HEK293 (cell line): ENCODE measurements around the gene HDAC1.

Experiments used
- KLF1 ChIP-seq: fragments of 450-650 bp; formaldehyde crosslinking; IDR thresholded peaks from 2 replicates; pipeline ENCODE4 v1.5.1; 2016; ENCODE audit warnings: missing biosample characterization, missing genetic modification characterization
- ZBTB1 ChIP-seq: fragments of 450-650 bp; formaldehyde crosslinking; IDR thresholded peaks from 2 replicates; pipeline ENCODE4 v1.5.1; 2016; ENCODE audit warnings: missing biosample characterization, missing genetic modification characterization
- ZBTB17 ChIP-seq: fragments of 450-650 bp; formaldehyde crosslinking; IDR thresholded peaks from 2 replicates; pipeline ENCODE4 v1.5.1; 2016; ENCODE audit warnings: missing biosample characterization, missing genetic modification characterization
- ZBTB48 ChIP-seq: fragments of 450-650 bp; formaldehyde crosslinking; IDR thresholded peaks from 2 replicates; pipeline ENCODE4 v1.5.1; 2016; ENCODE audit warnings: missing biosample characterization, missing genetic modification characterization
- ZBTB8A ChIP-seq: fragments of 450-650 bp; formaldehyde crosslinking; IDR thresholded peaks from 2 replicates; pipeline ENCODE4 v1.5.1; 2016; ENCODE audit warnings: missing biosample characterization, missing genetic modification characterization
- ZEB2 ChIP-seq: fragments of 450-650 bp; formaldehyde crosslinking; IDR thresholded peaks from 2 replicates; pipeline ENCODE4 v1.5.1; 2016; ENCODE audit warnings: missing biosample characterization, missing genetic modification characterization
- ZFP41 ChIP-seq: fragments of 450-650 bp; formaldehyde crosslinking; IDR thresholded peaks from 2 replicates; pipeline ENCODE4 v1.5.1; 2016; ENCODE audit warnings: missing biosample characterization, missing genetic modification characterization, borderline replicate concordance
- ZIC2 ChIP-seq: fragments of 450-650 bp; formaldehyde crosslinking; IDR thresholded peaks from 2 replicates; pipeline ENCODE4 v1.5.1; 2016; ENCODE audit warnings: missing biosample characterization, missing genetic modification characterization
- ZNF140 ChIP-seq: fragments of 450-650 bp; formaldehyde crosslinking; IDR thresholded peaks from 2 replicates; pipeline ENCODE4 v1.5.1; 2016; ENCODE audit warnings: missing biosample characterization, missing genetic modification characterization
- ZNF221 ChIP-seq: fragments of 450-650 bp; formaldehyde crosslinking; IDR thresholded peaks from 2 replicates; pipeline ENCODE4 v1.5.1; 2017; ENCODE audit warnings: missing biosample characterization, missing genetic modification characterization, borderline replicate concordance
- ZNF24 ChIP-seq: fragments of 450-650 bp; formaldehyde crosslinking; IDR thresholded peaks from 2 replicates; pipeline ENCODE4 v1.5.1; 2016; ENCODE audit warnings: missing biosample characterization, missing genetic modification characterization
- ZNF248 ChIP-seq: fragments of 450-650 bp; formaldehyde crosslinking; IDR thresholded peaks from 2 replicates; pipeline ENCODE4 v1.5.1; 2017; ENCODE audit warnings: missing biosample characterization, missing genetic modification characterization
- ZNF391 ChIP-seq: fragments of 450-650 bp; formaldehyde crosslinking; IDR thresholded peaks from 2 replicates; pipeline ENCODE4 v1.5.1; 2016; ENCODE audit warnings: low read depth, missing biosample characterization, missing genetic modification characterization, borderline replicate concordance
- ZNF394 ChIP-seq: fragments of 450-650 bp; formaldehyde crosslinking; IDR thresholded peaks from 2 replicates; pipeline ENCODE4 v1.5.1; 2016; ENCODE audit warnings: missing biosample characterization, missing genetic modification characterization, mild to moderate bottlenecking, moderate library complexity, borderline replicate concordance
- ZNF529 ChIP-seq: fragments of 450-650 bp; formaldehyde crosslinking; IDR thresholded peaks from 2 replicates; pipeline ENCODE4 v1.5.1; 2017; ENCODE audit warnings: missing genetic modification characterization, missing biosample characterization; ENCODE audit not compliant: insufficient replicate concordance
- ZNF561 ChIP-seq: fragments of 450-650 bp; IDR thresholded peaks from 2 replicates; pipeline ENCODE4 v1.5.1; 2018; ENCODE audit warnings: missing biosample characterization, missing genetic modification characterization, borderline replicate concordance
- ZNF596 ChIP-seq: fragments of 450-650 bp; IDR thresholded peaks from 2 replicates; pipeline ENCODE4 v1.5.0; 2018; ENCODE audit warnings: missing biosample characterization, mild to moderate bottlenecking, missing genetic modification characterization, moderate library complexity
- ZNF624 ChIP-seq: fragments of 450-650 bp; formaldehyde crosslinking; IDR thresholded peaks from 2 replicates; pipeline ENCODE4 v1.5.1; 2017; ENCODE audit warnings: missing biosample characterization, missing genetic modification characterization
- ZNF629 ChIP-seq: fragments of 450-650 bp; formaldehyde crosslinking; IDR thresholded peaks from 2 replicates; pipeline ENCODE4 v1.5.1; 2017; ENCODE audit warnings: missing biosample characterization, missing genetic modification characterization
- ZNF664 ChIP-seq: fragments of 450-650 bp; formaldehyde crosslinking; IDR thresholded peaks from 2 replicates; pipeline ENCODE4 v1.5.1; 2016; ENCODE audit warnings: missing biosample characterization, missing genetic modification characterization
- ZNF670 ChIP-seq: fragments of 450-650 bp; formaldehyde crosslinking; IDR thresholded peaks from 2 replicates; pipeline ENCODE4 v1.5.1; 2016; ENCODE audit warnings: missing biosample characterization, missing genetic modification characterization, low read depth
- ZNF792 ChIP-seq: fragments of 450-650 bp; formaldehyde crosslinking; IDR thresholded peaks from 2 replicates; pipeline ENCODE4 v1.5.1; 2016; ENCODE audit warnings: missing biosample characterization, missing genetic modification characterization
- ZNF830 ChIP-seq: fragments of 450-650 bp; IDR thresholded peaks from 2 replicates; pipeline ENCODE4 v1.5.0; 2018; ENCODE audit warnings: missing biosample characterization, missing genetic modification characterization, low read depth, mild to moderate bottlenecking, moderate library complexity
- ZSCAN30 ChIP-seq: fragments of 450-650 bp; IDR thresholded peaks from 2 replicates; pipeline ENCODE4 v1.5.1; 2018; ENCODE audit warnings: missing biosample characterization, mild to moderate bottlenecking, missing genetic modification characterization, moderate library complexity
- ZXDB ChIP-seq: fragments of 450-650 bp; formaldehyde crosslinking; IDR thresholded peaks from 2 replicates; pipeline ENCODE4 v1.5.1; 2016; ENCODE audit warnings: missing biosample characterization, missing genetic modification characterization
- TF ChIP-seq, protein P1 (sequence below): IDR thresholded peaks from 2 replicates; pipeline ENCODE4 v1.6.1; 2011; ENCODE audit warnings: mild to moderate bottlenecking, low read depth, low read length, borderline replicate concordance
- TF ChIP-seq, protein P2 (sequence below): fragments of 450-650 bp; formaldehyde crosslinking; IDR thresholded peaks from 2 replicates; pipeline ENCODE4 v1.5.1; 2016; ENCODE audit warnings: missing biosample characterization, missing genetic modification characterization
- TF ChIP-seq, protein P3 (sequence below): fragments of 450-650 bp; formaldehyde crosslinking; optimal IDR thresholded peaks from 2 replicates; pipeline ENCODE3; 2016; ENCODE audit warnings: missing biosample characterization, mild to moderate bottlenecking, missing genetic modification characterization
- TF ChIP-seq, protein P4 (sequence below): fragments of 450-650 bp; formaldehyde crosslinking; IDR thresholded peaks from 2 replicates; pipeline ENCODE4 v1.5.1; 2017; ENCODE audit warnings: missing biosample characterization, missing genetic modification characterization
- TF ChIP-seq, protein P5 (sequence below): fragments of 450-650 bp; formaldehyde crosslinking; IDR thresholded peaks from 2 replicates; pipeline ENCODE4 v1.5.1; 2017; ENCODE audit warnings: missing biosample characterization, missing genetic modification characterization

The HDAC1 gene

DNA sequence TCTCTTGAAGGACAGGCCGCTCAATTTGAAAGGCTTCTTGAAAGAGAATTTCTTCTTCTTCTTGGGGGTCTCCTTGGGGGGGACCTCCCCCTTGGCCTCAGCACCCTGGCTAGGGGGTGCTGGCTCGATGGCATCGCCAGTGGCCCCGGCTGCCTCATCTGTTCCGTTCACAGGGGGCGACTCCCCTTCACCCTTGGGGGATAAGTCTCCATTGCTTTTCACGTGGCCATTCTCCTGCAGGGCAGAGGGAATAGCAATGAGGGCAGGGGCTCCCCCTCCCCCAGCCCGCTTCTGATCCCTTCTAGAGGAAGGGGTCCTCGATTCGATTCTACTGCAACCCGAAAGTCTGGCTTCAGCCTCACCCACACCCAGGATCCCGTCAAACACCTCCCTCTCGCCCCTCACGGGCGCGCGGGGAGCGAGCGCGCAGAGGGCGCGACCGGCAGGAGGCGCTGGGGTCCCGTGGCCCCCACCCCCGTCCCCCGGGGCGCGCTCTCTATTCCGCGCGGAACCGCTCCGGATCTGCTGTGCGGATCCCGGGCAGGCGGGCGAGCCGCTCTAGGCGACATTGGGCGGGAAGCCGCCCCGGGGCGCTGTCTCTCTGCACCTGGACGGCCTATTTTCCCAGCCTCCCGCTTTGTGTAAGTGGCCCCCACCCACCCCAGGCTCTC is 43.1 kb downstream of the HDAC1 start (continued):
- TF ChIP-seq ZNF24 (no peak; the same call in 1 of the 2 replicates), ZNF140 (0 out of 2 replicates have a peak, but pooled peaks have one; percentile 4), ZNF596 (tag by site-specific recombination) (peak; percentile 37; the same call in 1 of the 2 replicates), KLF1 (tag by site-specific recombination) (peak; percentile 40; the same call in 1 of the 2 replicates), ZIC2 (tag by site-specific recombination) (peak; percentile 85), ZNF664 (no peak), ZBTB17 (tag by site-specific recombination) (peak; percentile 51; the same call in 1 of the 2 replicates), ZNF391 (tag by site-specific recombination) (0 out of 2 replicates have a peak, but pooled peaks have one; percentile 46), ZEB2 (tag by site-specific recombination) (0 out of 2 replicates have a peak, but pooled peaks have one; percentile 74), ZNF221 (tag by site-specific recombination) (no peak), ZXDB (tag by site-specific recombination) (0 out of 2 replicates have a peak, but pooled peaks have one; percentile 17), ZNF629 (peak; percentile 31; the same call in 1 of the 2 replicates), ZNF561 (tag by site-specific recombination) (peak; percentile 74), ZSCAN30 (tag by site-specific recombination) (peak; percentile 76; the same call in 1 of the 2 replicates), ZFP41 (tag by site-specific recombination) (no peak), ZBTB8A (tag by site-specific recombination) (peak; percentile 97), ZNF624 (tag by site-specific recombination) (no peak), ZBTB1 (tag by site-specific recombination) (no peak), ZNF792 (no peak), ZNF670 (no peak), ZBTB48 (tag by site-specific recombination) (peak; percentile 15; the same call in 1 of the 2 replicates), ZNF529 (tag by site-specific recombination) (no peak), ZNF248 (no peak), ZNF830 (no peak), ZNF394 (tag by site-specific recombination) (no peak)
- TF ChIP-seq, protein P1, sequence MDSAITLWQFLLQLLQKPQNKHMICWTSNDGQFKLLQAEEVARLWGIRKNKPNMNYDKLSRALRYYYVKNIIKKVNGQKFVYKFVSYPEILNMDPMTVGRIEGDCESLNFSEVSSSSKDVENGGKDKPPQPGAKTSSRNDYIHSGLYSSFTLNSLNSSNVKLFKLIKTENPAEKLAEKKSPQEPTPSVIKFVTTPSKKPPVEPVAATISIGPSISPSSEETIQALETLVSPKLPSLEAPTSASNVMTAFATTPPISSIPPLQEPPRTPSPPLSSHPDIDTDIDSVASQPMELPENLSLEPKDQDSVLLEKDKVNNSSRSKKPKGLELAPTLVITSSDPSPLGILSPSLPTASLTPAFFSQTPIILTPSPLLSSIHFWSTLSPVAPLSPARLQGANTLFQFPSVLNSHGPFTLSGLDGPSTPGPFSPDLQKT, result no peak
- TF ChIP-seq, protein P2, sequence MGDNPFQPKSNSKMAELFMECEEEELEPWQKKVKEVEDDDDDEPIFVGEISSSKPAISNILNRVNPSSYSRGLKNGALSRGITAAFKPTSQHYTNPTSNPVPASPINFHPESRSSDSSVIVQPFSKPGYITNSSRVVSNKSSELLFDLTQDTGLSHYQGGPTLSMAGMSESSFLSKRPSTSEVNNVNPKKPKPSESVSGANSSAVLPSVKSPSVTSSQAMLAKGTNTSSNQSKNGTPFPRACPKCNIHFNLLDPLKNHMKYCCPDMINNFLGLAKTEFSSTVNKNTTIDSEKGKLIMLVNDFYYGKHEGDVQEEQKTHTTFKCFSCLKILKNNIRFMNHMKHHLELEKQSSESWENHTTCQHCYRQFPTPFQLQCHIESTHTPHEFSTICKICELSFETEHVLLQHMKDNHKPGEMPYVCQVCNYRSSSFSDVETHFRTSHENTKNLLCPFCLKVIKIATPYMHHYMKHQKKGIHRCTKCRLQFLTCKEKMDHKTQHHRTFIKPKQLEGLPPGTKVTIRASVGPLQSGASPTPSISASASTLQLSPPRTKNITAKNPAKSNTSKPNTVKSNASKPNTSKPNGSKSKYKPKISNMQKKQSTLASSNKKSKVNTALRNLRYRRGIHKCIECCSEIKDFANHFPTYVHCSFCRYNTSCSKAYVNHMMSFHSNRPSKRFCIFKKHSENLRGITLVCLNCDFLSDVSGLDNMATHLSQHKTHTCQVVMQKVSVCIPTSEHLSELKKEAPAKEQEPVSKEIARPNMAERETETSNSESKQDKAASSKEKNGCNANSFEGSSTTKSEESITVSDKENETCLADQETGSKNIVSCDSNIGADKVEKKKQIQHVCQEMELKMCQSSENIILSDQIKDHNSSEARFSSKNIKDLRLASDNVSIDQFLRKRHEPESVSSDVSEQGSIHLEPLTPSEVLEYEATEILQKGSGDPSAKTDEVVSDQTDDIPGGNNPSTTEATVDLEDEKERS (tag by site-specific recombination), result no peak
- TF ChIP-seq, protein P3, sequence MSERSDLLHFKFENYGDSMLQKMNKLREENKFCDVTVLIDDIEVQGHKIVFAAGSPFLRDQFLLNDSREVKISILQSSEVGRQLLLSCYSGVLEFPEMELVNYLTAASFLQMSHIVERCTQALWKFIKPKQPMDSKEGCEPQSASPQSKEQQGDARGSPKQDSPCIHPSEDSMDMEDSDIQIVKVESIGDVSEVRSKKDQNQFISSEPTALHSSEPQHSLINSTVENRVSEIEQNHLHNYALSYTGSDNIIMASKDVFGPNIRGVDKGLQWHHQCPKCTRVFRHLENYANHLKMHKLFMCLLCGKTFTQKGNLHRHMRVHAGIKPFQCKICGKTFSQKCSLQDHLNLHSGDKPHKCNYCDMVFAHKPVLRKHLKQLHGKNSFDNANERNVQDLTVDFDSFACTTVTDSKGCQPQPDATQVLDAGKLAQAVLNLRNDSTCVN (tag by site-specific recombination), result peak; percentile 97
- TF ChIP-seq, protein P4, sequence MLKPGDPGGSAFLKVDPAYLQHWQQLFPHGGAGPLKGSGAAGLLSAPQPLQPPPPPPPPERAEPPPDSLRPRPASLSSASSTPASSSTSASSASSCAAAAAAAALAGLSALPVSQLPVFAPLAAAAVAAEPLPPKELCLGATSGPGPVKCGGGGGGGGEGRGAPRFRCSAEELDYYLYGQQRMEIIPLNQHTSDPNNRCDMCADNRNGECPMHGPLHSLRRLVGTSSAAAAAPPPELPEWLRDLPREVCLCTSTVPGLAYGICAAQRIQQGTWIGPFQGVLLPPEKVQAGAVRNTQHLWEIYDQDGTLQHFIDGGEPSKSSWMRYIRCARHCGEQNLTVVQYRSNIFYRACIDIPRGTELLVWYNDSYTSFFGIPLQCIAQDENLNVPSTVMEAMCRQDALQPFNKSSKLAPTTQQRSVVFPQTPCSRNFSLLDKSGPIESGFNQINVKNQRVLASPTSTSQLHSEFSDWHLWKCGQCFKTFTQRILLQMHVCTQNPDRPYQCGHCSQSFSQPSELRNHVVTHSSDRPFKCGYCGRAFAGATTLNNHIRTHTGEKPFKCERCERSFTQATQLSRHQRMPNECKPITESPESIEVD (tag by site-specific recombination), result no peak
- TF ChIP-seq, protein P5, sequence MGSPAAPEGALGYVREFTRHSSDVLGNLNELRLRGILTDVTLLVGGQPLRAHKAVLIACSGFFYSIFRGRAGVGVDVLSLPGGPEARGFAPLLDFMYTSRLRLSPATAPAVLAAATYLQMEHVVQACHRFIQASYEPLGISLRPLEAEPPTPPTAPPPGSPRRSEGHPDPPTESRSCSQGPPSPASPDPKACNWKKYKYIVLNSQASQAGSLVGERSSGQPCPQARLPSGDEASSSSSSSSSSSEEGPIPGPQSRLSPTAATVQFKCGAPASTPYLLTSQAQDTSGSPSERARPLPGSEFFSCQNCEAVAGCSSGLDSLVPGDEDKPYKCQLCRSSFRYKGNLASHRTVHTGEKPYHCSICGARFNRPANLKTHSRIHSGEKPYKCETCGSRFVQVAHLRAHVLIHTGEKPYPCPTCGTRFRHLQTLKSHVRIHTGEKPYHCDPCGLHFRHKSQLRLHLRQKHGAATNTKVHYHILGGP (tag by site-specific recombination), result no peak
